GM12878 (cell line): ENCODE measurements around the gene SPATA6. TPM values are rescaled to one million over a fixed set of nuclear protein-coding genes. Genes with fewer than 3 reads are reported as not detected.

ENCODE experiments used
- ATAC-seq: fragments of 200-7000 bp; cut with Tn5 transposase; 3 replicates; pipeline ENCODE4 v1.9.1; 2020; ENCODE audit warnings: mild to moderate bottlenecking, moderate library complexity
- BruUV-seq: library from RNA; stranded (reverse); fragments of 400-500 nt; replicated peaks from 2 replicates; lab custom pipeline; 2021; lab: Mats Ljungman, UMichigan
- CTCF ChIA-PET: fragments of 300-600 bp; sonication (Branson Sonifier 250); formaldehyde crosslinking; extraction: SDS; loops from one replicate; lab custom pipeline; 2021; ENCODE audit warnings: inconsistent platforms; lab: Yijun Ruan, JAX
- POLR2A ChIA-PET: fragments of 350-600 bp; formaldehyde crosslinking; extraction: SDS; loops from one replicate; lab custom pipeline; 2021; ENCODE audit warnings: inconsistent platforms; lab: Charles Lee
- RAD21 ChIA-PET: fragments of 300-600 bp; sonication (Branson Sonifier 250); formaldehyde crosslinking; loops from one replicate; lab custom pipeline; 2023; ENCODE audit warnings: antibody characterized with exemption; ENCODE audit not compliant: unreplicated experiment; lab: Charles Lee
- SMC1A ChIA-PET: fragments of 300-600 bp; sonication (Branson Sonifier 250); formaldehyde crosslinking; loops from one replicate; lab custom pipeline; 2023; ENCODE audit not compliant: unreplicated experiment, uncharacterized antibody; lab: Charles Lee
- DNase-seq: peaks from one replicate; pipeline ENCODE4 v3.0.0-alpha.2; 2011; ENCODE audit warnings: low read depth, low spot score
- FAIRE-seq: peaks from 3 replicates; lab custom pipeline; 2011; peaks lifted over from hg19 to GRCh38; lab: Jason Lieb, UNC
- H2AFZ ChIP-seq: 2 replicates; pipeline ENCODE4 v1.6.0; 2011; ENCODE audit warnings: low read depth, low read length, control low read depth; ENCODE audit not compliant: control insufficient read depth
- H3K27ac ChIP-seq: 2 replicates; pipeline ENCODE4 v1.5.1; 2011; ENCODE audit warnings: control low read depth; ENCODE audit not compliant: control insufficient read depth, insufficient read depth
- H3K27me3 ChIP-seq, 2 experiments: replicated peaks in 1 of 2; 2 replicates each; pipeline versions ENCODE4 v1.6.0 to v1.6.1; 2011; ENCODE audit warnings: low read length in 1 of 2; ENCODE audit not compliant: control insufficient read depth in 2 of 2, insufficient read depth in 2 of 2
- H3K36me3 ChIP-seq, 2 experiments: 2 replicates each; pipeline ENCODE4 v1.5.1; 2011; ENCODE audit warnings: low read length in 1 of 2; ENCODE audit not compliant: control insufficient read depth in 2 of 2, insufficient read depth in 2 of 2
- H3K4me1 ChIP-seq: 2 replicates; pipeline ENCODE4 v1.6.1; 2011; ENCODE audit warnings: mild to moderate bottlenecking, low read length, moderate library complexity, mixed read lengths; ENCODE audit not compliant: control insufficient read depth, insufficient read depth
- H3K4me2 ChIP-seq: 2 replicates; pipeline ENCODE4 v1.6.0; 2011; ENCODE audit warnings: control low read depth; ENCODE audit not compliant: control insufficient read depth, insufficient read depth
- H3K4me3 ChIP-seq: fragments of 200-600 bp; sonication (generic); 2 replicates; pipeline ENCODE4 v1.5.1; 2016
- H3K79me2 ChIP-seq: 2 replicates; pipeline ENCODE4 v1.6.0; 2011; ENCODE audit warnings: low read length; ENCODE audit not compliant: control insufficient read depth, insufficient read depth
- H3K9ac ChIP-seq: 2 replicates; pipeline ENCODE4 v1.8.0; 2011; ENCODE audit warnings: low read length, control low read depth, mixed read lengths; ENCODE audit not compliant: control insufficient read depth, insufficient read depth
- H3K9me3 ChIP-seq: replicated peaks from 3 replicates; pipeline ENCODE4 v1.5.1; 2011; ENCODE audit warnings: mild to moderate bottlenecking, low read length; ENCODE audit not compliant: control insufficient read depth, insufficient read depth
- H4K20me1 ChIP-seq: 2 replicates; pipeline ENCODE4 v1.6.0; 2011; ENCODE audit not compliant: control insufficient read depth, insufficient read depth
- ATF7 ChIP-seq: fragments of 450-650 bp; IDR thresholded peaks from 2 replicates; pipeline ENCODE4 v1.6.1; 2016; ENCODE audit warnings: low read depth, mild to moderate bottlenecking
- BCLAF1 ChIP-seq: fragments of 450-650 bp; IDR thresholded peaks from 2 replicates; pipeline ENCODE4 v1.6.1; 2017; ENCODE audit warnings: antibody characterized with exemption, mild to moderate bottlenecking, moderate library complexity
- BHLHE40 ChIP-seq, 2 experiments: fragments of 450-650 bp in 1 of 2; IDR thresholded peaks; 2 replicates each; pipeline ENCODE4 v1.6.1; 2011 to 2017; ENCODE audit warnings: low read depth in 2 of 2, borderline replicate concordance in 1 of 2, improper control_type of control experiment in 1 of 2, low read length in 1 of 2, mild to moderate bottlenecking in 1 of 2
- CHD1 ChIP-seq: IDR thresholded peaks from 2 replicates; pipeline ENCODE4 v1.6.1; 2012; ENCODE audit warnings: low read depth, low read length, improper control_type of control experiment
- CHD2 ChIP-seq: IDR thresholded peaks from 2 replicates; pipeline ENCODE4 v1.6.1; 2011; ENCODE audit warnings: low read depth, low read length, improper control_type of control experiment, borderline replicate concordance
- GABPA ChIP-seq: IDR thresholded peaks from 2 replicates; pipeline ENCODE4 v1.6.1; 2014; ENCODE audit warnings: antibody characterized with exemption, low read depth, mild to moderate bottlenecking, inconsistent platforms
- GATAD2B ChIP-seq: fragments of 450-650 bp; conservative IDR thresholded peaks from 2 replicates; pipeline ENCODE4 v1.6.1; 2017; ENCODE audit warnings: low read depth, mild to moderate bottlenecking, moderate library complexity
- HDAC2 ChIP-seq: fragments of 200-600 bp; sonication (generic); IDR thresholded peaks from 2 replicates; pipeline ENCODE4 v1.6.1; 2017
- HDAC6 ChIP-seq: fragments of 200-600 bp; sonication (generic); IDR thresholded peaks from one replicate; pipeline ENCODE4 v1.8.0; 2017; ENCODE audit warnings: antibody characterized with exemption; ENCODE audit not compliant: unreplicated experiment
- MYC ChIP-seq: IDR thresholded peaks from 2 replicates; pipeline ENCODE4 v1.6.1; 2011; ENCODE audit warnings: mild to moderate bottlenecking, low read length, moderate library complexity, inconsistent platforms; ENCODE audit not compliant: insufficient read depth, insufficient replicate concordance, insufficient read length, severe bottlenecking
- NFXL1 ChIP-seq: fragments of 450-650 bp; IDR thresholded peaks from 2 replicates; pipeline ENCODE4 v1.6.1; 2017; ENCODE audit warnings: antibody characterized with exemption, mild to moderate bottlenecking, borderline replicate concordance
- RAD21 ChIP-seq: IDR thresholded peaks from 2 replicates; pipeline ENCODE4 v1.6.1; 2011; ENCODE audit warnings: mild to moderate bottlenecking, low read depth, low read length, moderate library complexity; ENCODE audit not compliant: insufficient read depth
- RBBP5 ChIP-seq: fragments of 200-600 bp; sonication (generic); conservative IDR thresholded peaks from 2 replicates; pipeline ENCODE4 v1.6.1; 2016
- RFX5 ChIP-seq: IDR thresholded peaks from 2 replicates; pipeline ENCODE4 v1.6.1; 2011; ENCODE audit warnings: low read depth, low read length, improper control_type of control experiment
- RUNX3 ChIP-seq: IDR thresholded peaks from 2 replicates; pipeline ENCODE4 v1.6.1; 2012; ENCODE audit warnings: low read length, inconsistent platforms
- SIN3A ChIP-seq: IDR thresholded peaks from 2 replicates; pipeline ENCODE4 v1.6.1; 2012; ENCODE audit warnings: low read depth, low read length, improper control_type of control experiment
- TBL1XR1 ChIP-seq: IDR thresholded peaks from 2 replicates; pipeline ENCODE4 v1.6.1; 2012; ENCODE audit warnings: low read depth, low read length, improper control_type of control experiment
- ZNF384 ChIP-seq: IDR thresholded peaks from 2 replicates; pipeline ENCODE4 v1.6.1; 2012; ENCODE audit warnings: low read depth, mild to moderate bottlenecking, low read length, improper control_type of control experiment, borderline replicate concordance
- WGBS: methylation state at CpG from one replicate; pipeline ENCODE4 v1.1.6; 2016; ENCODE audit warnings: low lambda C conversion rate; ENCODE audit not compliant: insufficient replicate concordance, insufficient coverage; ENCODE audit errors: missing lambda C conversion rate; 5-methylcytosine and 5-hydroxymethylcytosine counted together
- in situ Hi-C: fragments of 300-500 bp; cut with MboI; formaldehyde crosslinking; loops from 9 replicates; pipeline ENCODE4 v1.14.3; 2018; ENCODE audit warnings: mixed read lengths
- intact Hi-C: fragments of 100-400 bp; cut with micrococcal nuclease; formaldehyde crosslinking; loops from one replicate; pipeline ENCODE4 v1.14.2; 2022; ENCODE audit not compliant: unreplicated experiment
- polyA plus RNA-seq, 11 experiments: library from polyadenylated mRNA; depleted of rRNA in 4 of 11; unstranded in 6 of 11; stranded (reverse) in 5 of 11; fragments of >200 nt; fragmentation: Nextera tagmentation in 4 of 11; fragmentation: Illumina TruSeq in 1 of 11; extraction: Ambion mirVana in 4 of 11; extraction: Trizol in 1 of 11; gene quantifications; 1 replicate in 1 of 11; 2 replicates in 10 of 11; pipeline versions ENCODE4 v1.2.1 to v1.2.3, GENCODE V29; 2011 to 2016; ENCODE audit warnings: inconsistent platforms in 2 of 11, missing spikeins in 2 of 11, low read depth in 1 of 11
- total RNA-seq, 4 experiments: library from RNA; depleted of rRNA in 3 of 4; stranded (reverse); fragments of >200 nt in 3 of 4; fragmentation: Illumina TruSeq in 1 of 4; extraction: Trizol in 1 of 4; gene quantifications; 2 replicates each; pipeline versions ENCODE4 v1.2.1 to v1.2.3, GENCODE V29; 2013 to 2021
- TF ChIP-seq, protein P1 (sequence below): IDR thresholded peaks from 2 replicates; pipeline ENCODE4 v1.6.1; 2011; ENCODE audit warnings: low read depth, low read length, improper control_type of control experiment, borderline replicate concordance
- TF ChIP-seq, protein P2 (sequence below): fragments of 450-650 bp; conservative IDR thresholded peaks from 2 replicates; pipeline ENCODE4 v1.6.1; 2017; ENCODE audit warnings: mild to moderate bottlenecking, moderate library complexity

SPATA6 gene
- total and polyA plus RNA-seq, 10 of the 15 experiments (the other 5 are each of a cell fraction or from before 2014, with no cell fraction given), result 0.29 TPM; not detected in 9

GRCh38 chr1:48302652-48303051 is 169.4 kb downstream of the SPATA6 start (continued):
- TF ChIP-seq RFX5 (no peak), ATF7 (no peak), HDAC2 (no peak)

- RAD21 ChIA-PET, result no interaction called here
- WGBS, result 0% methylated on average over 1 of the region's 1 CpG
- FAIRE-seq, result no peak
- no peak overlapping the region for H2AFZ ChIP-seq
- no peak overlapping the region for H3K4me2 ChIP-seq
- no peak for ATAC-seq
- H3K27me3 ChIP-seq, result no peaks in the 10 kb centered on the region
- SMC1A ChIA-PET, result no interaction called here
- BruUV-seq, result no TSS peak
- no peaks in the 10 kb centered on the region for H3K4me1 ChIP-seq
- intact Hi-C loops (no loop called here), in situ Hi-C loops (no loop called here)
- H3K36me3 ChIP-seq, result no peaks in the 10 kb centered on the region
- no peaks in the 10 kb centered on the region for H3K79me2 ChIP-seq
- H3K9ac ChIP-seq, result no peak overlapping the region
- no peak for DNase-seq
- POLR2A ChIA-PET, result no interaction called here
- CTCF ChIA-PET, result no interaction called here
- H4K20me1 ChIP-seq, result no peaks in the 10 kb centered on the region
- no peak overlapping the region for H3K27ac ChIP-seq
- no peak overlapping the region for H3K4me3 ChIP-seq
- H3K9me3 ChIP-seq, result no peaks in the 10 kb centered on the region
- TF ChIP-seq HDAC6 (no peak), MYC (no peak), TBL1XR1 (no peak), RBBP5 (no peak), BHLHE40 (IDR thresholded peaks at IDR 0.05; ENCODE audit: borderline replicate concordance in 1 of 2, low read depth in 2 of 2, low read length in 1 of 2) (no peak), BCLAF1 (no peak), GATAD2B (no peak), SIN3A (no peak), RAD21 (no peak), ZNF384 (no peak), GABPA (no peak), RUNX3 (no peak), NFXL1 (no peak), CHD1 (no peak), CHD2 (no peak)
- TF ChIP-seq, protein P1, sequence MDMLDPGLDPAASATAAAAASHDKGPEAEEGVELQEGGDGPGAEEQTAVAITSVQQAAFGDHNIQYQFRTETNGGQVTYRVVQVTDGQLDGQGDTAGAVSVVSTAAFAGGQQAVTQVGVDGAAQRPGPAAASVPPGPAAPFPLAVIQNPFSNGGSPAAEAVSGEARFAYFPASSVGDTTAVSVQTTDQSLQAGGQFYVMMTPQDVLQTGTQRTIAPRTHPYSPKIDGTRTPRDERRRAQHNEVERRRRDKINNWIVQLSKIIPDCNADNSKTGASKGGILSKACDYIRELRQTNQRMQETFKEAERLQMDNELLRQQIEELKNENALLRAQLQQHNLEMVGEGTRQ, result no peak
- TF ChIP-seq, protein P2, sequence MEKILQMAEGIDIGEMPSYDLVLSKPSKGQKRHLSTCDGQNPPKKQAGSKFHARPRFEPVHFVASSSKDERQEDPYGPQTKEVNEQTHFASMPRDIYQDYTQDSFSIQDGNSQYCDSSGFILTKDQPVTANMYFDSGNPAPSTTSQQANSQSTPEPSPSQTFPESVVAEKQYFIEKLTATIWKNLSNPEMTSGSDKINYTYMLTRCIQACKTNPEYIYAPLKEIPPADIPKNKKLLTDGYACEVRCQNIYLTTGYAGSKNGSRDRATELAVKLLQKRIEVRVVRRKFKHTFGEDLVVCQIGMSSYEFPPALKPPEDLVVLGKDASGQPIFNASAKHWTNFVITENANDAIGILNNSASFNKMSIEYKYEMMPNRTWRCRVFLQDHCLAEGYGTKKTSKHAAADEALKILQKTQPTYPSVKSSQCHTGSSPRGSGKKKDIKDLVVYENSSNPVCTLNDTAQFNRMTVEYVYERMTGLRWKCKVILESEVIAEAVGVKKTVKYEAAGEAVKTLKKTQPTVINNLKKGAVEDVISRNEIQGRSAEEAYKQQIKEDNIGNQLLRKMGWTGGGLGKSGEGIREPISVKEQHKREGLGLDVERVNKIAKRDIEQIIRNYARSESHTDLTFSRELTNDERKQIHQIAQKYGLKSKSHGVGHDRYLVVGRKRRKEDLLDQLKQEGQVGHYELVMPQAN, result no peak
Observed at GRCh38 chr1:48294656-48295055, 177.3 kb downstream of the SPATA6 start.
